Activated naive CD4-positive, alpha-beta T cell treated with anti-CD3 and anti-CD28 coated beads for 36 hours (primary cell): ENCODE results near the gene NIM1K. TPM values are rescaled to one million over a fixed set of nuclear protein-coding genes. Genes with fewer than 3 reads are reported as not detected.
A peak's percentile ranks its signal among the peaks of the same experiment; 100 is the strongest.
"Not testable (repeated sequence)": the region's sequence is repeated elsewhere in the genome, so short reads cannot be mapped to it uniquely, and the experiment has no call there.

Experiments used
- CTCF ChIA-PET: fragments of 350-600 bp; sonication (Branson Sonifier 250); formaldehyde crosslinking; loops from one replicate; lab custom pipeline; 2021; ENCODE audit warnings: antibody characterized with exemption; lab: Charles Lee
- DNase-seq: peaks from one replicate; pipeline ENCODE4 v3.0.0-alpha.2; 2020
- H3K27ac Mint-ChIP-seq: one replicate; pipeline ENCODE4 v1.8.0; 2021; ENCODE audit warnings: mild to moderate bottlenecking, mixed read lengths
- H3K27me3 Mint-ChIP-seq: one replicate; pipeline ENCODE4 v1.8.0; 2021; ENCODE audit warnings: low read depth, mixed read lengths
- H3K36me3 Mint-ChIP-seq: one replicate; pipeline ENCODE4 v1.8.0; 2021; ENCODE audit warnings: low read depth, mixed read lengths
- H3K4me1 Mint-ChIP-seq: one replicate; pipeline ENCODE4 v1.8.0; 2021; ENCODE audit warnings: low read depth, mixed read lengths
- H3K4me3 Mint-ChIP-seq: one replicate; pipeline ENCODE4 v1.8.0; 2021; ENCODE audit warnings: mild to moderate bottlenecking, moderate library complexity, mixed read lengths
- H3K9me3 Mint-ChIP-seq: one replicate; pipeline ENCODE4 v1.8.0; 2021; ENCODE audit warnings: mixed read lengths
- intact Hi-C: fragments of 100-400 bp; cut with micrococcal nuclease; formaldehyde crosslinking; loops from one replicate; pipeline ENCODE4 v1.15.1; 2023
- total RNA-seq, 2 experiments: library from RNA; stranded (reverse); gene quantifications; one replicate each; pipeline ENCODE4 v1.2.3, GENCODE V29; 2021

NIM1K gene
- total RNA-seq, 2 experiments from 2014 or later = 0.54 to 0.57 TPM

- peaks cover 57% of the 10 kb centered on the region for H3K36me3 Mint-ChIP-seq
- H3K4me3 Mint-ChIP-seq = no peak overlapping the region
Measured at GRCh38 chr5:43294226-43294625, 102.2 kb downstream of the NIM1K start.

DNA sequence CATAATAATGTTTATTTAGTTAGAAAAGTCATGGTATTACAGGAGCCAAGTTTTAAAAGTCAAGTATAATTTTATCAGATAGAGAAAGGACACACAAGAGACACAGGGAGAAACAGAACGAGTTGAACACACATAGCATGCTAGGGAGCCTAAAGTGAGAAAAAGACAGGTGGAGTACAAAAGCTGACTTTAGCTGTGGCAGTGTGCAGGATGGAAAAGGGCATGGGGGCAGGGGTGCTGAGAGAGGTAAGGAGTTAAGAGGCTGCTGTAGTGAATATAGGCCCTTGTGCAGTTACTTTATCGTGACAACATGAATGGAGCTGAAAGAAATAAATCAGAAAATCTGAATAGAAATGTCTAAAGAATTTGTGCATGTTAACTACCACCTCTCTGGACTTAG lies 103.2 kb downstream of the NIM1K start:
- CTCF ChIA-PET = interaction anchor here (0.6 kb wide), 1 partner anchor 382 kb away, joined by 3 read pairs; no protein-coding TSS in a partner anchor
- intact Hi-C loops = no loop called here
- no peaks in the 10 kb centered on the region for H3K27me3 Mint-ChIP-seq
- H3K4me1 Mint-ChIP-seq = peaks cover 1% of the 10 kb centered on the region
- H3K36me3 Mint-ChIP-seq = peaks cover 57% of the 10 kb centered on the region
- no peaks in the 10 kb centered on the region for H3K9me3 Mint-ChIP-seq
- DNase-seq = no peak
- H3K4me3 Mint-ChIP-seq = no peak overlapping the region
- peak overlapping the region; percentile 19 for H3K27ac Mint-ChIP-seq

More at GRCh38 chr5:43294226-43294625, 102.2 kb downstream of the NIM1K start:
- Mint-ChIP-seq H3K27me3 (no peaks in the 10 kb centered on the region), H3K9me3 (no peaks in the 10 kb centered on the region), H3K4me1 (no peaks in the 10 kb centered on the region), H3K27ac (no peak overlapping the region)
- CTCF ChIA-PET = interaction anchor here (0.8 kb wide), 1 partner anchor 95 kb away, joined by 3 read pairs; no protein-coding TSS in a partner anchor
- no peak for DNase-seq
- intact Hi-C loops = no loop called here

GRCh38 chr5:43296835-43297234 lies 104.8 kb downstream of the NIM1K start:
- H3K4me3 Mint-ChIP-seq = no peak overlapping the region
- CTCF ChIA-PET = no interaction called here
- H3K27ac Mint-ChIP-seq = no peak overlapping the region
- H3K27me3 Mint-ChIP-seq = no peaks in the 10 kb centered on the region
- no peaks in the 10 kb centered on the region for H3K9me3 Mint-ChIP-seq
- intact Hi-C loops = no loop called here
- peaks cover 59% of the 10 kb centered on the region for H3K36me3 Mint-ChIP-seq
- DNase-seq = no peak
- H3K4me1 Mint-ChIP-seq = peaks cover 11% of the 10 kb centered on the region

DNA sequence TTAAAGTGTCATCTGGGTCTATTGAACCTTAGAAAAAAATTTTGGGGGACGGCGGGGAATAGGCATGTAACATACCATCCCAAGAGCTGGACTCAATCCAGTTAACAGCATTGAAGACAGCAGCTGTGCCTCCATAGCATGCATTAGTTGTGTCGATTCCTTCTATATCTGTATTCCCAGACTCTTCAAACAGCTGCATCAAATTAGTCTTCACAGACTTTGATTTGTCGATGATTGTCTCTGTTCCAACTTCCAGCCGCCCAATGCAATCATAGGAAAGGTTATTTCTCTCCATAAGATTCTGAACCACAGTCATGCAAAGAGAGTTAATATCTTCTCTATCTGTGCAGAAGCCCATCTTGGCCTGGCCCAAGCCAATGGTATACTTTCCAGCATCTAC lies 106.4 kb downstream of the NIM1K start:
- DNase-seq = no peak
- intact Hi-C loops = no loop called here
- Mint-ChIP-seq H3K4me3 (no peak overlapping the region), H3K9me3 (no peaks in the 10 kb centered on the region), H3K27ac (no peak overlapping the region), H3K4me1 (peaks cover 25% of the 10 kb centered on the region), H3K27me3 (no peaks in the 10 kb centered on the region), H3K36me3 (peaks cover 64% of the 10 kb centered on the region)
- CTCF ChIA-PET = no interaction called here

- peaks cover 58% of the 10 kb centered on the region for H3K36me3 Mint-ChIP-seq
- no peaks in the 10 kb centered on the region for H3K27me3 Mint-ChIP-seq
- CTCF ChIA-PET = interaction anchor here (1.0 to 1.4 kb wide), 3 partner anchors 13 to 361 kb away, joined by 4 to 5 read pairs (median 4); partner anchors contain the start of gene HMGCS1
- no peak overlapping the region for H3K27ac Mint-ChIP-seq
- H3K4me1 Mint-ChIP-seq = peaks cover 42% of the 10 kb centered on the region
- no peaks in the 10 kb centered on the region for H3K9me3 Mint-ChIP-seq
- DNase-seq = no peak
- intact Hi-C loops = loop anchor here (2.0 kb wide), 1 partner anchor 17 kb away; no protein-coding TSS in a partner anchor
- H3K4me3 Mint-ChIP-seq = no peak overlapping the region
Measured at GRCh38 chr5:43300112-43300511, 108.1 kb downstream of the NIM1K start.

DNA sequence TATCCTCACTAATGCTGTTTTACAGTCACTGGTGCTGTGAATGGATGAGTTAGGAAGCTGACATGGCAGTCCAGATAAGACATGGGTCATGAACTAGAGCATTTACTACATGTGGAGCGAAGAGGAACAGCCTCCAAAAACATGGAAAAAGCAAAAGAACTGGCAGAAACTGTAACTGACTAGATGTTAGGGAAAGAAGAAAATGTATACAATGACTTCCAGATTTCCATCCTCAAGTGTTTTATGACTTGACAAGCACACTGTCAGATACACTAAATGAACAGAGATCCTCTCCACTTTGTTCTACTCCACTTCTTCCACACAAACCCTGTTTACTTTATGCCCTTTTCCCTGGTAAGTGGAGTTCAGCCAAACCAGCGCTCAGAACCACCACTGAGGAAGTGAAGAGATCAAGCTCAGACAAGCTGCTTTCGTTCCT lies 109.6 kb downstream of the NIM1K start:
- DNase-seq = no peak
- H3K27ac Mint-ChIP-seq = no peak overlapping the region
- CTCF ChIA-PET = no interaction called here
- no peak overlapping the region for H3K4me3 Mint-ChIP-seq
- H3K27me3 Mint-ChIP-seq = no peaks in the 10 kb centered on the region
- H3K4me1 Mint-ChIP-seq = peaks cover 53% of the 10 kb centered on the region
- no peaks in the 10 kb centered on the region for H3K9me3 Mint-ChIP-seq
- H3K36me3 Mint-ChIP-seq = peaks cover 55% of the 10 kb centered on the region
- intact Hi-C loops = loop anchor here (2.0 kb wide), 1 partner anchor 15 kb away; no protein-coding TSS in a partner anchor

- H3K36me3 Mint-ChIP-seq = peaks cover 52% of the 10 kb centered on the region
- peak overlapping the region; percentile 33 for H3K27ac Mint-ChIP-seq
- no peaks in the 10 kb centered on the region for H3K9me3 Mint-ChIP-seq
- no peaks in the 10 kb centered on the region for H3K27me3 Mint-ChIP-seq
- intact Hi-C loops = no loop called here
- peaks cover 58% of the 10 kb centered on the region for H3K4me1 Mint-ChIP-seq
- DNase-seq = no peak
- no peak overlapping the region for H3K4me3 Mint-ChIP-seq
- CTCF ChIA-PET = no interaction called here
Measured at GRCh38 chr5:43302481-43302880, 110.5 kb downstream of the NIM1K start.

DNA sequence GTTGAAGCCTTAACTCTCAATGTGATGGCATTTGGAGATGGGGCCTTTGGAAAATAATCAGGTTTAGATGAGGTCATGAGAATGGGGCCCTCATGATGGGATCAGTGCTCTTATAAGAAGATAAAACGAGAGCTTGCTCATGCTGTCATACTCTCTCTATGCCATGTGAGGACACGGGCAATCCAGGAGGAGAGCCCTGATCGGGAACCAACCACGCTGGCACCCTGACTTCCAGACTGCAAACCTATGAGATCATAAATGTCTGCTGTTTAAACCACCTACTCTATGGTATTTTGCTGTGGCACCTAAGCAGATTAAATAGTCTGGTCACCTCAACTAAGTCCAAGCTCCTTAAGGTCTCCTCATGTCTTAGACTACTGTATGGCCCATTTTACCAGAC lies 111.2 kb downstream of the NIM1K start:
- DNase-seq = no peak
- Mint-ChIP-seq H3K9me3 (no peaks in the 10 kb centered on the region), H3K4me1 (peaks cover 64% of the 10 kb centered on the region), H3K36me3 (peaks cover 47% of the 10 kb centered on the region), H3K27me3 (no peaks in the 10 kb centered on the region), H3K4me3 (no peak overlapping the region), H3K27ac (no peak overlapping the region)
- intact Hi-C loops = no loop called here
- CTCF ChIA-PET = interaction anchor here (1.2 to 4.0 kb wide), 3 partner anchors 10 to 198 kb away, joined by 3 to 21 read pairs (median 5); partner anchors contain the start of gene HMGCS1

DNA sequence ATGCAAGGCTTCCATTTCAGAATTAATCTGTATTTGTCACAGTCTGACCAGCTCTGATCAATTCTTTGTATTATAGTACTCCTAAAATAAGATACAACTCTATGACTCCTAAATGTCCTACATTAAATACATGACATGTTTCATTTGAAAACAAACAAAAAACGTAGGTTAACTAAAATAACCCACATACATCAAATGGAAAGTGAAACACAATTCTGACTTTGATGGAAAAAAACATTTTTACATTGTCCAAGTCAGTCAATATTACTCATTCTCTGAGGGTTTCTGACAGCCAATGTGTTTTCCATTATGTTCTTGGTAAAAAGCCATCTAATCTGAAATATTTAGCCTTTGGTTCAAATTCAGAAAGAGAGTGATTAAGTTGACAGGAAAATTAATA lies 112.5 kb downstream of the NIM1K start:
- no peaks in the 10 kb centered on the region for H3K9me3 Mint-ChIP-seq
- no peak for DNase-seq
- CTCF ChIA-PET = interaction anchor here (0.8 to 4.0 kb wide), 4 partner anchors 85 to 237 kb away, joined by 3 to 21 read pairs (median 4); no protein-coding TSS in a partner anchor
- intact Hi-C loops = loop anchor here (1.0 to 2.0 kb wide), 9 partner anchors 11 to 354 kb away; partner anchors contain the start of gene C5orf34
- no peaks in the 10 kb centered on the region for H3K27me3 Mint-ChIP-seq
- peak overlapping the region; percentile 77 for H3K27ac Mint-ChIP-seq
- peaks cover 75% of the 10 kb centered on the region for H3K4me1 Mint-ChIP-seq
- no peak overlapping the region for H3K4me3 Mint-ChIP-seq
- H3K36me3 Mint-ChIP-seq = peaks cover 42% of the 10 kb centered on the region

DNA sequence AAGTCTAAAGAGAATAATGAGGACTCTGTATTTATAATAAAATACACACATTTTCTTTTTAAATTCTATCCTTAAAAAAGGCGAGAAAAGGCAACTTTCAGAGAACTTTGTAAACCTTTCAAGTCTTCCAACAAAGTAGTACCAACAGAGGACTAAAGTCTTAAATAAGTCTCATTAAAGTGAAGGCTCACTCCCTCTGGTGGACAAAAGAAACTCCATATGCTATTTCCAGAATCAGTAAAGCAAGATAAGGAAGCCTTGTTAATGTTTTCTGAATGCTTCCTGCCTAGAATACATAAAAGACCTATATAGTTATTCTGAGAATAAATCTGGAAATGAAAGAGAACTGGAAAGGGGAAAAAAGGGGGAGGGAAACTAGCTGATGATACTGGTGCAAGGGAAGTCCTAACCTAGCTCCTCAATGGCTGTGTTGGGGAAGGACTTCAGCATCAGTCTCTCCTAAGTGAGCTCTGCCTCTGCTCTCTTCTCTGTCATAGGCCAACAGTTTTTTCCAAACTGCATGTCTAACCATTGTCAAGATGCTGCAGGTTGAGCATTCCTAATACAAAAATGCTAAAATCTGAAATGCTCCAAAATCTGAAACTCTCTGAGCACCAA lies 114.0 kb downstream of the NIM1K start:
- H3K36me3 Mint-ChIP-seq = peaks cover 39% of the 10 kb centered on the region

DNA sequence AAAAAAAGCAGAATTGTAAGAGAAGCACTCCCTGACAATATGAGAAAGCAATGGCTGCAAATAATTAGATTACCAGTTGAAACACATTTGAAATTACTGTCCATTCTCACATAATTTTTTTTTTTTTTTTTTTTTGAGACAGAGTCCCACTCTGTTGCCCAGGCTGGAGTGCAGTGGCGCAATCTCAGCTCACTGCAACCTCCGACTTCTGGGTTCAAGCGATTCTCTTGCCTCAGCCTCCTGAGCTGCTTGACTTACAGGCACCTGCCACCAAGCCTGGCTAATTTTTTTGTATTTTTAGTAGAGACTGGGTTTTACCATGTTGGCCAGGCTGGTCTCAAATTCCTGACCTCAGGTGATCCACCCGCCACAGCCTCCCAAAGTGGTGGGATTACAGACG lies 114.9 kb downstream of the NIM1K start:
- intact Hi-C loops = loop anchor here (1.0 kb wide), 3 partner anchors 197 to 233 kb away; no protein-coding TSS in a partner anchor
- H3K36me3 Mint-ChIP-seq = peaks cover 40% of the 10 kb centered on the region
- not testable (repeated sequence) for H3K4me3 Mint-ChIP-seq, H3K9me3 Mint-ChIP-seq, H3K27me3 Mint-ChIP-seq, DNase-seq, H3K27ac Mint-ChIP-seq
- peaks cover 82% of the 10 kb centered on the region for H3K4me1 Mint-ChIP-seq
- CTCF ChIA-PET = interaction anchor here (1.3 to 1.6 kb wide), 3 partner anchors 81 to 185 kb away, joined by 3 read pairs; partner anchors contain the start of gene TMEM267

More for the DNA sequence above, 114.0 kb downstream of the NIM1K start:
- Mint-ChIP-seq H3K27me3 (no peaks in the 10 kb centered on the region), H3K9me3 (no peaks in the 10 kb centered on the region), H3K4me3 (no peak overlapping the region), H3K4me1 (peaks cover 80% of the 10 kb centered on the region), H3K27ac (peak overlapping the region; percentile 75)
- intact Hi-C loops = loop anchor here (1.0 to 2.0 kb wide), 7 partner anchors 71 to 355 kb away; partner anchors contain the start of gene C5orf34
- CTCF ChIA-PET = interaction anchor here (0.6 to 4.0 kb wide), 8 partner anchors 8 to 240 kb away, joined by 3 to 21 read pairs (median 3); partner anchors contain the start of gene TMEM267
- no peak for DNase-seq

GRCh38 chr5:43309122-43309521 lies 117.1 kb downstream of the NIM1K start:
- CTCF ChIA-PET = interaction anchor here (1.8 kb wide), 1 partner anchor 78 kb away, joined by 4 read pairs; no protein-coding TSS in a partner anchor
- intact Hi-C loops = no loop called here
- no peak for DNase-seq
- Mint-ChIP-seq H3K9me3 (no peaks in the 10 kb centered on the region), H3K36me3 (peaks cover 37% of the 10 kb centered on the region), H3K4me3 (peak overlapping the region; percentile 2), H3K27me3 (no peaks in the 10 kb centered on the region), H3K27ac (no peak overlapping the region), H3K4me1 (peaks cover 78% of the 10 kb centered on the region)
